ENCODE data around the gene CUL4A.

Gene CUL4A

GRCh38 chr13:113178070-113178895, 31.1 kb upstream of the CUL4A start:
- Histone ChIP-seq H3K79me2 (ENCODE audit: insufficient read depth, low read length) (no peaks in the 10 kb centered on the region), H4K20me1 (ENCODE audit: low read depth, low read length) (no peaks in the 10 kb centered on the region), H3K9ac (ENCODE audit: low read length) (no peak overlapping the region), H3K27me3 (ENCODE audit: low read length) (no peaks in the 10 kb centered on the region), H3K9me3 (ENCODE audit: insufficient read depth, low read length) (no peaks in the 10 kb centered on the region), H3K9me2 (replicated peaks; ENCODE audit: insufficient read depth, low read length) (no peaks in the 10 kb centered on the region), H3K27ac (ENCODE audit: low read depth, low read length) (no peak overlapping the region), H3F3A (ENCODE audit: insufficient read depth) (no peaks in the 10 kb centered on the region), H3K4me3 (ENCODE audit: insufficient read depth, low read length, poor library complexity, severe bottlenecking) (no peak overlapping the region), H2AFZ (ENCODE audit: low read depth, low read length, severe bottlenecking) (no peak overlapping the region), H3K36me3 (ENCODE audit: low read length) (peaks cover 7% of the 10 kb centered on the region), H3K4me2 (ENCODE audit: low read depth, low read length, poor library complexity, severe bottlenecking) (no peak overlapping the region)
- TF ChIP-seq CTCF (IDR thresholded peaks at IDR 0.05; ENCODE audit: insufficient read depth, low read length, poor library complexity, severe bottlenecking) (no peak), EZH2phosphoT487 (conservative IDR thresholded peaks at IDR 0.05; ENCODE audit: low read length) (no peak)

DNA sequence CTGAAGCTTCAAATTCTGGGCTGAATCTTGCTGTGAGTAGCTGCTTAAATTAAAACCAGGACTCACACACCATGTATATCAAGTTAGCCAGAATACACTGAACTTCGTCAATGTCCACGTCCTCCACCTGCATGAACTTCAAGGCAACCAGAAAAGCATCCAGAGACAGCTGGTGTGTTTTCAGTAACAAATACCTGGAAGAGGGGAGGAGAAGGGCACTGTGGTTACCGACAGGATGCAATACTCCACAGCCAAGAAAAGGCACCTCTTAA, 30.6 kb upstream of the CUL4A start:
- Histone ChIP-seq H3K4me2 (ENCODE audit: low read depth, low read length, poor library complexity, severe bottlenecking) (no peak overlapping the region), H3F3A (ENCODE audit: insufficient read depth) (no peaks in the 10 kb centered on the region)

GRCh38 chr13:113179374-113180230, 29.8 kb upstream of the CUL4A start:
- H3K4me3 ChIP-seq (ENCODE audit: insufficient read depth, low read length, poor library complexity, severe bottlenecking) = no peak overlapping the region
- no peaks in the 10 kb centered on the region for H3K9me3 ChIP-seq (ENCODE audit: insufficient read depth, low read length)
- H2AFZ ChIP-seq (ENCODE audit: low read depth, low read length, severe bottlenecking) = no peak overlapping the region
- H3K9me2 ChIP-seq (replicated peaks; ENCODE audit: insufficient read depth, low read length) = no peaks in the 10 kb centered on the region
- no peaks in the 10 kb centered on the region for H3K27me3 ChIP-seq (ENCODE audit: low read length)
- H3K9ac ChIP-seq (ENCODE audit: low read length) = no peak overlapping the region
- no peaks in the 10 kb centered on the region for H4K20me1 ChIP-seq (ENCODE audit: low read depth, low read length)
- no peak for TF ChIP-seq CTCF (IDR thresholded peaks at IDR 0.05; ENCODE audit: insufficient read depth, low read length, poor library complexity, severe bottlenecking)
- no peak for TF ChIP-seq EZH2phosphoT487 (conservative IDR thresholded peaks at IDR 0.05; ENCODE audit: low read length)
- H3K36me3 ChIP-seq (ENCODE audit: low read length) = peaks cover 13% of the 10 kb centered on the region
- no peaks in the 10 kb centered on the region for H3F3A ChIP-seq (ENCODE audit: insufficient read depth)
- no peaks in the 10 kb centered on the region for H3K79me2 ChIP-seq (ENCODE audit: insufficient read depth, low read length)
- no peak overlapping the region for H3K27ac ChIP-seq (ENCODE audit: low read depth, low read length)
- H3K4me2 ChIP-seq (ENCODE audit: low read depth, low read length, poor library complexity, severe bottlenecking) = no peak overlapping the region

More for the DNA sequence above, 30.6 kb upstream of the CUL4A start:
- Histone ChIP-seq H4K20me1 (ENCODE audit: low read depth, low read length) (no peaks in the 10 kb centered on the region), H3K9me2 (replicated peaks; ENCODE audit: insufficient read depth, low read length) (no peaks in the 10 kb centered on the region), H3K9me3 (ENCODE audit: insufficient read depth, low read length) (no peaks in the 10 kb centered on the region), H2AFZ (ENCODE audit: low read depth, low read length, severe bottlenecking) (no peak overlapping the region), H3K27ac (ENCODE audit: low read depth, low read length) (no peak overlapping the region), H3K4me3 (ENCODE audit: insufficient read depth, low read length, poor library complexity, severe bottlenecking) (no peak overlapping the region), H3K79me2 (ENCODE audit: insufficient read depth, low read length) (no peaks in the 10 kb centered on the region), H3K36me3 (ENCODE audit: low read length) (peaks cover 10% of the 10 kb centered on the region), H3K9ac (ENCODE audit: low read length) (no peak overlapping the region), H3K27me3 (ENCODE audit: low read length) (no peaks in the 10 kb centered on the region)
- TF ChIP-seq CTCF (IDR thresholded peaks at IDR 0.05; ENCODE audit: insufficient read depth, low read length, poor library complexity, severe bottlenecking) (no peak), EZH2phosphoT487 (conservative IDR thresholded peaks at IDR 0.05; ENCODE audit: low read length) (no peak)

Data from SU-DHL-6 (cell line).